Caco-2 (cell line): ENCODE measurements around the gene IFIH1. TPM values are rescaled to one million over a fixed set of nuclear protein-coding genes. Genes with fewer than 3 reads are reported as not detected.

ENCODE experiments used
- BruUV-seq: library from RNA; stranded (reverse); fragments of 400-500 nt; replicated peaks from 2 replicates; lab custom pipeline; 2021; lab: Mats Ljungman, UMichigan
- CTCF ChIA-PET: fragments of 300-600 bp; sonication (Branson Sonifier 250); formaldehyde crosslinking; loops from one replicate; lab custom pipeline; 2022; ENCODE audit warnings: antibody characterized with exemption; lab: Charles Lee
- POLR2A ChIA-PET: fragments of 300-600 bp; sonication (Branson Sonifier 250); formaldehyde crosslinking; loops from one replicate; lab custom pipeline; 2022; ENCODE audit warnings: antibody characterized with exemption; lab: Charles Lee
- DNase-seq, 2 experiments: peaks; one replicate each; pipeline versions ENCODE4 v3.0.0 to v3.0.0-alpha.2; 2020 to 2022
- H3K27me3 ChIP-seq: replicated peaks from 2 replicates; pipeline ENCODE4 v1.6.0; 2011; ENCODE audit warnings: low read length; ENCODE audit not compliant: control insufficient read depth, insufficient read depth
- H3K36me3 ChIP-seq: 2 replicates; pipeline ENCODE4 v1.5.1; 2011; ENCODE audit warnings: low read length; ENCODE audit not compliant: control insufficient read depth, insufficient read depth
- H3K4me1 ChIP-seq: fragments of 250-450 bp; sonication (Bioruptor Pico); 2 replicates; pipeline ENCODE4 v1.5.1; 2020; ENCODE audit warnings: mild to moderate bottlenecking
- H3K4me3 ChIP-seq: 2 replicates; pipeline ENCODE4 v1.5.1; 2011; ENCODE audit warnings: low read depth, mild to moderate bottlenecking, control low read depth, low read length
- H3K9me3 ChIP-seq: fragments of 250-450 bp; sonication (Bioruptor Pico); 2 replicates; pipeline ENCODE4 v1.5.1; 2020; ENCODE audit warnings: mild to moderate bottlenecking, moderate library complexity
- H3K27ac Mint-ChIP-seq: one replicate; pipeline ENCODE4 v1.8.0; 2022; ENCODE audit warnings: mixed read lengths; ENCODE audit not compliant: unreplicated experiment
- H3K27me3 Mint-ChIP-seq: one replicate; pipeline ENCODE4 v1.8.0; 2022; ENCODE audit warnings: mixed read lengths; ENCODE audit not compliant: insufficient read depth, unreplicated experiment
- H3K36me3 Mint-ChIP-seq: one replicate; pipeline ENCODE4 v1.8.0; 2022; ENCODE audit warnings: mild to moderate bottlenecking, mixed read lengths; ENCODE audit not compliant: insufficient read depth, unreplicated experiment
- H3K4me1 Mint-ChIP-seq: one replicate; pipeline ENCODE4 v1.8.0; 2022; ENCODE audit warnings: low read depth, mixed read lengths; ENCODE audit not compliant: unreplicated experiment
- H3K4me3 Mint-ChIP-seq: one replicate; pipeline ENCODE4 v1.8.0; 2022; ENCODE audit warnings: mild to moderate bottlenecking, moderate library complexity, mixed read lengths; ENCODE audit not compliant: unreplicated experiment
- H3K9me3 Mint-ChIP-seq: one replicate; pipeline ENCODE4 v1.8.0; 2022; ENCODE audit warnings: mixed read lengths; ENCODE audit not compliant: unreplicated experiment
- CTCF ChIP-seq, 2 experiments: fragments of 200-600 bp in 1 of 2; IDR thresholded peaks; 1 replicate in 1 of 2; 2 replicates in 1 of 2; pipeline versions ENCODE4 v1.5.1 to v1.8.0; 2011 to 2022; ENCODE audit warnings: antibody characterized with exemption in 1 of 2, control low read depth in 1 of 2, inconsistent platforms in 1 of 2, low read depth in 1 of 2, low read length in 1 of 2, mild to moderate bottlenecking in 1 of 2, moderate library complexity in 1 of 2; ENCODE audit not compliant: insufficient read depth in 1 of 2, severe bottlenecking in 1 of 2, unreplicated experiment in 1 of 2
- intact Hi-C: fragments of 100-400 bp; cut with micrococcal nuclease; formaldehyde crosslinking; loops from one replicate; pipeline ENCODE4 v1.10.0; 2022; ENCODE audit not compliant: unreplicated experiment
- total RNA-seq: library from RNA; stranded (reverse); gene quantifications from 2 replicates; pipeline ENCODE4 v1.2.3, GENCODE V29; 2022

The IFIH1 gene
- total RNA-seq, 1 experiment from 2014 or later = 3.4 TPM

- H3K27me3 ChIP-seq = no peaks in the 10 kb centered on the region
- Mint-ChIP-seq H3K27me3 (no peaks in the 10 kb centered on the region), H3K36me3 (peaks cover 7% of the 10 kb centered on the region), H3K4me1 (no peaks in the 10 kb centered on the region), H3K9me3 (no peaks in the 10 kb centered on the region), H3K4me3 (no peak overlapping the region), H3K27ac (no peak overlapping the region)
- BruUV-seq = no TSS peak
- intact Hi-C loops = no loop called here
- H3K4me1 ChIP-seq = no peaks in the 10 kb centered on the region
- no peak overlapping the region for H3K4me3 ChIP-seq
- no peak for DNase-seq
- TF ChIP-seq CTCF (IDR thresholded peaks at IDR 0.05; ENCODE audit: insufficient read depth in 1 of 2, low read depth in 1 of 2, low read length in 1 of 2, severe bottlenecking in 1 of 2, unreplicated experiment in 1 of 2) = no peak
- H3K36me3 ChIP-seq = no peaks in the 10 kb centered on the region
- POLR2A ChIA-PET = no interaction called here
- no peaks in the 10 kb centered on the region for H3K9me3 ChIP-seq
- CTCF ChIA-PET = no interaction called here
These were observed 23.8 kb upstream of the IFIH1 start for GRCh38 chr2:162342321-162342720.

- Histone ChIP-seq H3K27me3 (no peaks in the 10 kb centered on the region), H3K9me3 (no peaks in the 10 kb centered on the region), H3K36me3 (no peaks in the 10 kb centered on the region), H3K4me3 (no peak overlapping the region), H3K4me1 (no peaks in the 10 kb centered on the region)
- CTCF ChIA-PET = no interaction called here
- Mint-ChIP-seq H3K36me3 (peaks cover 7% of the 10 kb centered on the region), H3K27me3 (peaks cover 3% of the 10 kb centered on the region), H3K27ac (no peak overlapping the region), H3K4me1 (no peaks in the 10 kb centered on the region), H3K4me3 (no peak overlapping the region), H3K9me3 (no peaks in the 10 kb centered on the region)
- intact Hi-C loops = no loop called here
- DNase-seq = no peak
- POLR2A ChIA-PET = no interaction called here
- no TSS peak for BruUV-seq
- no peak for TF ChIP-seq CTCF (IDR thresholded peaks at IDR 0.05; ENCODE audit: insufficient read depth in 1 of 2, low read depth in 1 of 2, low read length in 1 of 2, severe bottlenecking in 1 of 2, unreplicated experiment in 1 of 2)
These were observed 22.3 kb upstream of the IFIH1 start for GRCh38 chr2:162340822-162341221.

- no peaks in the 10 kb centered on the region for H3K9me3 ChIP-seq
- no peaks in the 10 kb centered on the region for H3K27me3 ChIP-seq
- H3K4me1 Mint-ChIP-seq = no peaks in the 10 kb centered on the region
- H3K27me3 Mint-ChIP-seq = peaks cover 3% of the 10 kb centered on the region
- H3K4me3 ChIP-seq = no peak overlapping the region
- H3K36me3 ChIP-seq = no peaks in the 10 kb centered on the region
- no peak overlapping the region for H3K27ac Mint-ChIP-seq
- TF ChIP-seq CTCF (IDR thresholded peaks at IDR 0.05; ENCODE audit: insufficient read depth in 1 of 2, low read depth in 1 of 2, low read length in 1 of 2, severe bottlenecking in 1 of 2, unreplicated experiment in 1 of 2) = no peak
- intact Hi-C loops = no loop called here
- no peaks in the 10 kb centered on the region for H3K36me3 Mint-ChIP-seq
- CTCF ChIA-PET = no interaction called here
- no peak for DNase-seq
- POLR2A ChIA-PET = no interaction called here
- no peaks in the 10 kb centered on the region for H3K4me1 ChIP-seq
- no peak overlapping the region for H3K4me3 Mint-ChIP-seq
- BruUV-seq = no TSS peak
- H3K9me3 Mint-ChIP-seq = no peaks in the 10 kb centered on the region
These were observed 19.4 kb upstream of the IFIH1 start for GRCh38 chr2:162337868-162338267.
